NCI-H2107 treated with DMSO at 0.1 percent for 48 hours (cell line): Measurements from ENCODE around the gene TMEM53.

Source experiments
- DNase-seq: peaks from one replicate; lab custom pipeline; 2025; ENCODE audit not compliant: unreplicated experiment; lab: John Stamatoyannopoulos, UW

The TMEM53 gene

DNA sequence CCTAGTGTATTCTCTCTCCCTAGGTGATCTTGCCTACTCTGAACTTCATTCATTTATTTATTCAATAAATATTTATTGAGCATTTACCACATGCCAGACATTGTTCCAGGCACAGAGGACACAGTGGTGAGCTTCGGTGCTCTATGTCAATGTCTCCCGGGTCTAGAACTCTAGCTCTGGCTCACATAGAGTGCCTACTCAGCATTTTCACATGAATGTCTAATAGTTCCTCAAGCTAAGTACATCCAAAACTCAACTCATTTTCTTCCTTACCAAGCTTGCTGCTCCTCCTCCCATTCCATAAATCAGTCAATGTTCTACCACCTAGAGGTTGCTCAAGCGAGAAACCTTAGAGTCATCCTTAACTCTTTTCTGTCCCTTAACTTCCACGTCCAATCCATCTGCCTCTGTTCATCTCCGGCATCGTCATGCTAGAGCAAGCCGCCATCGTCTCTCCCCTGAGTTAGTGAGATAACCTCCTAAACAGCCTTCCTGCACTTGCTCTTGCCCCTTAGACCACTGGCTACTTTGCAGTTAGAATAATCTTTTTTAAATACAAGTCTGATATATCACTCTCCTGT is 67.5 kb downstream of the TMEM53 start:
- DNase-seq = no peak

DNA sequence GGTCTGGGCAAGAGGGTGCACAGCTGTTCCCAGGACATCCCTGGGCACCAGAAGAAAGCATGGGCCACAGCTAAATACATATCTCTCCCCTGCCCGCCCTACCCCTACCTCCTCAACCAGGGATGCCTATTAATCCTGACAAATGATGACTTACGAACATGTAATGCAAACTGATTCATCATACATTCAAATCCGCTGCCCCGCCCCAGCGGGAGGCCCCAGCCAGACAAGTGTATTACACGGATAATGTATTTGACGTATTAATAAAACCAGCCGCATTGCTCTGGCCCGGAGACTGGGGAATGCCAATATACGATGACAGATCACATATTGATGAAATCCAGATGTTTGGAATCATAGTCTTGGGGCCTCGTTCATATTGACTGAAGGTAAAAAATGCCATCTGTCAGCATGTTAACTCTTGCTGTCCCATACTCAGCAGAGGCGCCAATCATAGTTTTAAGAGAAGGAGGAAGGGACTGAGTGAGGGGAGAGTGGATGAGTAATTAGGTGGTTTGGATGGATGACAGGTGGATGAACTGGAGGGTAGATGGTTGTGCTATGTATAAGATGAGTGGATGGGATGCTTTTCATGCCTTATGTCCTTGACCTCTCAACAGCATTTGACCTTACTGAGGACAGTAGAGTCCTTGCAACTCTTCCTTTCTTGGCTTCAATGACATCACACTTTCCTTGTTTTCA is 68.2 kb downstream of the TMEM53 start:
- no peak for DNase-seq

DNA sequence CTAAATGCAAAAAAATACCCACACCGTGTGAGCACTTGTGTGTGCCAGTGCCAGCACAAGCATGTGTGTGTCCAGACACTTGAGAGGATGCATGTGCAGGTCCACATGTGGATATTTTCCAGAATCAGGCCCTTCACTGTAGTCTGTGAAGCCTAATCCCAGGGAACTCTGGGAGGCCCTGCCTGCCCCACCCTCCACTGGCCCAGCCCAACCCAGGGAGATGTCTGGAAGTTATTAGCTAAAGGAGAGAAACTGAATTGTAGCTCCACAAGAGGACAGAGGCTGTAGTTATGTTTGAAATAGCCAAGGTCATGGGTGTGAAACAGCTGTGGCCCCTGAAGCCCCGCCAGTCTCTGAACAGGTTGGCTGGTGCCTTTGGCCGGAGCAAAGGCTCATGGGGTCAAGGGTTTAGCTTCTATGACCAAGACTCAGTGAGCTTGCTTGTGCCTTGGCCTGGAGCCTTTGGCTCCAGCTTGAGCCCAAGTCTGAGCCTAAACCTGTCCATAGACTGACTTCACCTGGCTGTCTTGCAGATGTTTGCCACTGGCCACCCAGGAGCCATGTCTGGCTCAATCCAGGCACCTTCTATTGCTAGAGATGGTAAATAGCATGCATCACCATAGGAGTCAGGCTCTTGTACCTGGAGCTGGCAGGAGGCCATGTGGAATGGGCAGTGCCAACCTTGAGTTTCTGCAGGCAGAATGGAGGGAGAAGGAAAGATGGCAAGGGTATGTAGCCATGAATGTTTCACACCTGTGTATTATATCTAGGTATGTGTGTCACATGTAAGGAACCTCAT is 69.9 kb downstream of the TMEM53 start:
- no peak for DNase-seq

DNA sequence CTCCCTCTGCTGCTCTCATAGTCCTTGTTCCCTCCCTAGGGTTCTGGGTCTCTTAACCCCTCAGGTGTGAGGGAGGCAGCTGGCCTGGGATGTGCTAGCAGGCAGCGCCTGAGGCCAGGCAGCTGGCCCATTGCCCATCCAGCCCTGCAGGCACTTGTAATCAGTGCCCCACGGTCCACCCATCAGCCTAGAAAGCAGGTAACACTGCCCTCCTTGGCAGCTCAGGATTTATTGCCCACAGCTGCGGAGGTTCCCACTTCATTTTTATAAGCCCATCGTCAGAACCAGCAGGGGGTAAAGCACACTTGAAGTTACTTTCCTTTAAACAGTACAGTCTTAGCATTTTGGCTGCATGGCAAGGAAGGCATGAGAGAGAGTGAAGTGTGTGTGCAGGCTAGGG is 70.6 kb downstream of the TMEM53 start:
- peak; percentile 92 for DNase-seq
